ENCODE results near the gene FREM3. TPM values are rescaled to one million over a fixed set of nuclear protein-coding genes. Genes with fewer than 3 reads are reported as not detected.

FREM3 gene
- not detected in 5 replicates for total RNA-seq (2022; extraction: Qiagen RNA extraction; ENCODE audit: low read depth)

DNA sequence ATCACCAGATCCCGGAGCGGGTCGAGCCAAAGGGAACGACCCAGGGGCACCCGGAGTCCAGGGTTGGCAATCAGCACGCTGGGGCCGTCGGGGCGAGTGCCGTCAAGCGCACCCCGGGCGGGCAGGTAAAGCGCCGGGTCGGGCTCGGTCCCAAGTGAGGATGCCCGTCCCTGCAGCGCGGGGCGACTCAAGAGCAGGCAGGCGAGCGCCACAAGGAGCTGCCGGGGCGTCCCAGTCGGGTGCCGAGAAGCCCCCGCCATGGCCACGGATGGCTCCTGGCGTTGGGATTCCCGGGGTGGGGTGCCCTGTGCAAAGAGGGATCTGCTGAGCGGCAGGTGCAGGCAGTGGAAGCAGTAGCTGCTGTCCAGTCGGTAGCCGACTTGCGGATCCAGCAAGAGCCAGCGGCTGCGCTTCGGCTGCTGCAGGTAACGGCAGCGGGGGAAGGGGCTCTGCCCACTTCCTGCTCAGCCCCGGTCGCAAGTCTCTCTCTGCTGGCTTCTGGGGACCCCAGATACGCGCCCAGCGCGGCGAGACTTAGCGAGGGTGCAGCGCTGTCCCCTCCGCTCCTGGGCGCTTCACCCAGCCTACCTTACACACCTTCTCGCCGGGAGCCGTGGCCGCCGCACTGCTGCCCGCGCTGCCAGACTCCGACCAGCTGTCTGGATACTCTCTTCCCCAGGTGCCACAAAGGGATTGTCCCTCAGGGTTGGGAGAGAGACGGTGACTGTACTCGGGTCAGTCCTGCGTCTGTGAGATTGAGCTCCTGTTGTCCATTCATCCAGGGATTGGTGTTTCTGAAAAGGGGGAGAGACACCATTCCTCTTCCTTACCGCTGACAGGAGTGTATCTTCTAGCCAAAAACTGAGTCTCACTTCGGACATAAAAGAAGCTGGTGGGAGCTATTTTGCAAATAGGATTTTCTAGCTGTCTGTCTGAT is at the start of gene FREM3:
FREM3 (minus strand) TSS at position 260 of the 937 bp plus-strand sequence; CDS start at position 260, 0 bp downstream.

Other genes with a start within 250 kb of the FREM3 start
- 15.2 to 24.4 TPM (median 20.6 TPM) in 5 replicates for gene SMARCA5, start 187.0 kb downstream of the FREM3 start, total RNA-seq (2022; extraction: Qiagen RNA extraction; ENCODE audit: low read depth)
- not detected in 5 replicates for gene GYPE, start 204.9 kb upstream of the FREM3 start, total RNA-seq (2022; extraction: Qiagen RNA extraction; ENCODE audit: low read depth)